HEK293 (cell line): ENCODE measurements around the gene AEBP1.

Experiments
- CTCF ChIA-PET: fragments of 350-600 bp; formaldehyde crosslinking; extraction: SDS; loops from one replicate; lab custom pipeline; 2021; ENCODE audit warnings: antibody characterized with exemption; lab: Yijun Ruan, JAX
- POLR2A ChIA-PET: fragments of 300-600 bp; formaldehyde crosslinking; extraction: SDS; loops from one replicate; lab custom pipeline; 2020; ENCODE audit warnings: antibody characterized with exemption, inconsistent platforms; lab: Yijun Ruan, JAX
- H3K27ac ChIP-seq: fragments of 200-500 bp; sonication (Bioruptor generic); 2 replicates; pipeline ENCODE4 v1.5.1; 2014; ENCODE audit warnings: low read depth, low read length, control low read depth, inconsistent platforms; ENCODE audit errors: extremely low read depth
- H3K36me3 ChIP-seq, 2 experiments: fragments of 200-500 bp in 1 of 2; sonication (Bioruptor generic) in 1 of 2; 1 replicate in 1 of 2; 2 replicates in 1 of 2; pipeline ENCODE4 v1.5.1; 2014 to 2017; ENCODE audit warnings: inconsistent platforms in 2 of 2, low read length in 2 of 2; ENCODE audit not compliant: control insufficient read depth in 2 of 2, insufficient read depth in 1 of 2
- H3K4me1 ChIP-seq: fragments of 200-500 bp; sonication (Bioruptor generic); 2 replicates; pipeline ENCODE4 v1.5.1; 2014; ENCODE audit warnings: mild to moderate bottlenecking, low read length, inconsistent platforms; ENCODE audit not compliant: control insufficient read depth, insufficient read depth
- H3K4me3 ChIP-seq: 2 replicates; pipeline ENCODE4 v1.5.1; 2011; ENCODE audit warnings: low read depth, mild to moderate bottlenecking, control low read depth, low read length, moderate library complexity
- H3K9me3 ChIP-seq: fragments of 200-500 bp; sonication (Bioruptor generic); 2 replicates; pipeline ENCODE4 v1.5.1; 2014; ENCODE audit warnings: low read depth, low read length, inconsistent platforms; ENCODE audit not compliant: control insufficient read depth, insufficient read depth
- BCL11A ChIP-seq: fragments of 450-650 bp; formaldehyde crosslinking; IDR thresholded peaks from 2 replicates; pipeline ENCODE4 v1.5.1; 2016; ENCODE audit warnings: low read depth, missing biosample characterization, missing genetic modification characterization
- FEZF1 ChIP-seq: fragments of 450-650 bp; formaldehyde crosslinking; IDR thresholded peaks from 2 replicates; pipeline ENCODE4 v1.5.1; 2016; ENCODE audit warnings: missing biosample characterization, missing genetic modification characterization
- MYNN ChIP-seq: fragments of 450-650 bp; formaldehyde crosslinking; IDR thresholded peaks from 2 replicates; pipeline ENCODE4 v1.5.1; 2016; ENCODE audit warnings: missing biosample characterization, missing genetic modification characterization, borderline replicate concordance
- RBAK ChIP-seq: fragments of 450-650 bp; formaldehyde crosslinking; IDR thresholded peaks from 2 replicates; pipeline ENCODE4 v1.5.1; 2016; ENCODE audit warnings: missing biosample characterization, missing genetic modification characterization
- YY1 ChIP-seq: fragments of 450-650 bp; formaldehyde crosslinking; IDR thresholded peaks from 2 replicates; pipeline ENCODE4 v1.5.1; 2018; ENCODE audit warnings: missing biosample characterization, missing genetic modification characterization
- YY2 ChIP-seq: fragments of 450-650 bp; formaldehyde crosslinking; IDR thresholded peaks from 2 replicates; pipeline ENCODE4 v1.5.1; 2016; ENCODE audit warnings: missing biosample characterization, missing genetic modification characterization
- ZBTB10 ChIP-seq: fragments of 450-650 bp; formaldehyde crosslinking; IDR thresholded peaks from 2 replicates; pipeline ENCODE4 v1.5.1; 2016; ENCODE audit warnings: missing biosample characterization, missing genetic modification characterization
- ZBTB20 ChIP-seq: fragments of 450-650 bp; formaldehyde crosslinking; IDR thresholded peaks from 2 replicates; pipeline ENCODE4 v1.5.1; 2016; ENCODE audit warnings: missing biosample characterization, missing genetic modification characterization
- ZFHX2 ChIP-seq: fragments of 450-650 bp; formaldehyde crosslinking; conservative IDR thresholded peaks from 2 replicates; pipeline ENCODE4 v1.5.1; 2016; ENCODE audit warnings: missing biosample characterization, missing genetic modification characterization
- ZFP69B ChIP-seq: fragments of 450-650 bp; formaldehyde crosslinking; IDR thresholded peaks from 2 replicates; pipeline ENCODE4 v1.5.1; 2016; ENCODE audit warnings: missing biosample characterization, missing genetic modification characterization
- ZNF114 ChIP-seq: fragments of 450-650 bp; formaldehyde crosslinking; IDR thresholded peaks from 2 replicates; pipeline ENCODE4 v1.5.0; 2017; ENCODE audit warnings: missing biosample characterization, missing genetic modification characterization
- ZNF133 ChIP-seq: fragments of 450-650 bp; formaldehyde crosslinking; IDR thresholded peaks from 2 replicates; pipeline ENCODE4 v1.5.1; 2016; ENCODE audit warnings: missing biosample characterization, missing genetic modification characterization
- ZNF23 ChIP-seq: fragments of 450-650 bp; formaldehyde crosslinking; IDR thresholded peaks from 2 replicates; pipeline ENCODE4 v1.5.1; 2016; ENCODE audit warnings: missing biosample characterization, missing genetic modification characterization, borderline replicate concordance
- ZNF280C ChIP-seq: fragments of 450-650 bp; formaldehyde crosslinking; IDR thresholded peaks from 2 replicates; pipeline ENCODE4 v1.5.1; 2016; ENCODE audit warnings: missing biosample characterization, missing genetic modification characterization
- ZNF354C ChIP-seq: fragments of 450-650 bp; formaldehyde crosslinking; IDR thresholded peaks from 2 replicates; pipeline ENCODE4 v1.5.1; 2016; ENCODE audit warnings: missing biosample characterization, missing genetic modification characterization, low read depth, borderline replicate concordance
- ZNF404 ChIP-seq: fragments of 450-650 bp; formaldehyde crosslinking; IDR thresholded peaks from 2 replicates; pipeline ENCODE4 v1.5.1; 2017; ENCODE audit warnings: missing biosample characterization, missing genetic modification characterization
- ZNF544 ChIP-seq: fragments of 450-650 bp; formaldehyde crosslinking; IDR thresholded peaks from 2 replicates; pipeline ENCODE4 v1.5.0; 2017; ENCODE audit warnings: missing biosample characterization, missing genetic modification characterization
- ZNF548 ChIP-seq: fragments of 450-650 bp; formaldehyde crosslinking; IDR thresholded peaks from 2 replicates; pipeline ENCODE4 v1.5.1; 2016; ENCODE audit warnings: missing biosample characterization, missing genetic modification characterization
- ZNF558 ChIP-seq: fragments of 450-650 bp; formaldehyde crosslinking; IDR thresholded peaks from 2 replicates; pipeline ENCODE4 v1.5.1; 2016; ENCODE audit warnings: missing biosample characterization, missing genetic modification characterization
- ZNF664 ChIP-seq: fragments of 450-650 bp; formaldehyde crosslinking; IDR thresholded peaks from 2 replicates; pipeline ENCODE4 v1.5.1; 2016; ENCODE audit warnings: missing biosample characterization, missing genetic modification characterization
- ZNF692 ChIP-seq: fragments of 450-650 bp; formaldehyde crosslinking; IDR thresholded peaks from 2 replicates; pipeline ENCODE4 v1.5.1; 2016; ENCODE audit warnings: missing biosample characterization, missing genetic modification characterization
- TF ChIP-seq, protein P1 (sequence below): fragments of 450-650 bp; formaldehyde crosslinking; IDR thresholded peaks from 2 replicates; pipeline ENCODE4 v1.5.1; 2016; ENCODE audit warnings: missing biosample characterization, missing genetic modification characterization
- TF ChIP-seq, protein P2 (sequence below): fragments of 450-650 bp; formaldehyde crosslinking; IDR thresholded peaks from 2 replicates; pipeline ENCODE4 v1.5.1; 2016; ENCODE audit warnings: missing biosample characterization, missing genetic modification characterization, borderline replicate concordance
- TF ChIP-seq, protein P3 (sequence below): fragments of 450-650 bp; formaldehyde crosslinking; IDR thresholded peaks from 2 replicates; pipeline ENCODE4 v1.5.1; 2016; ENCODE audit warnings: missing biosample characterization, missing genetic modification characterization, low read depth

The AEBP1 gene

DNA sequence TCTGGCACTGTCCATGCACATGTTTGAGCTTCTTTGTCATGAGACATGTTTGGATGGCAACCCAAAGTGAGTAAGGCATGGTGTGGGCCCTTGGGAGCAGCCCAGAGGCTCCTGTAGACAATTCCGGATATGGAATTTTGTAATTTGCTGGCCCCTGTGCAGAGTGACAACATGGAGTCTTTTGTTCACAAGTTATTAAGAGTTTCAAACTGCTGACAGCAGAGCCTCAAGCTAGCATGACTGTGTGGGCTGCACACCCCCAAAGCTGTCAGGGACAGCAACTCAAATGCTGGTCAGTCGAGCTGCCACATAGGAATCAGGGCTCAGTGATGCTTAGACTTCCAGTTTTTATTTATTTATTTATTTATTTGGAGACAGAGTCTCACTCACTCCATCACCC lies 44.0 kb downstream of the AEBP1 start:
- no peak overlapping the region for H3K27ac ChIP-seq
- POLR2A ChIA-PET: no interaction called here
- no peak overlapping the region for H3K4me3 ChIP-seq
- H3K9me3 ChIP-seq: no peaks in the 10 kb centered on the region
- CTCF ChIA-PET: interaction anchor here (0.5 to 0.6 kb wide), 2 partner anchors 13 to 271 kb away, joined by 3 read pairs; no protein-coding TSS in a partner anchor
- no peaks in the 10 kb centered on the region for H3K36me3 ChIP-seq
- TF ChIP-seq YY1 (tag by site-specific recombination) (no peak), ZNF23 (tag by site-specific recombination) (no peak), ZBTB20 (tag by site-specific recombination) (no peak), ZNF133 (no peak), YY2 (tag by site-specific recombination) (no peak), ZNF114 (tag by site-specific recombination) (no peak), ZNF404 (tag by site-specific recombination) (no peak), ZNF354C (tag by site-specific recombination) (no peak), ZBTB10 (tag by site-specific recombination) (no peak), ZNF692 (tag by site-specific recombination) (no peak)
- no peaks in the 10 kb centered on the region for H3K4me1 ChIP-seq

- no peak overlapping the region for H3K4me3 ChIP-seq
- CTCF ChIA-PET: interaction anchor here (1.0 kb wide), 1 partner anchor 18 kb away, joined by 3 read pairs; no protein-coding TSS in a partner anchor
- no peak for TF ChIP-seq RBAK (tag by site-specific recombination)
- TF ChIP-seq, protein P1, sequence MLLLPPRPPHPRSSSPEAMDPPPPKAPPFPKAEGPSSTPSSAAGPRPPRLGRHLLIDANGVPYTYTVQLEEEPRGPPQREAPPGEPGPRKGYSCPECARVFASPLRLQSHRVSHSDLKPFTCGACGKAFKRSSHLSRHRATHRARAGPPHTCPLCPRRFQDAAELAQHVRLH: no peak
- TF ChIP-seq ZFP69B (tag by site-specific recombination): no peak
- TF ChIP-seq, protein P2, sequence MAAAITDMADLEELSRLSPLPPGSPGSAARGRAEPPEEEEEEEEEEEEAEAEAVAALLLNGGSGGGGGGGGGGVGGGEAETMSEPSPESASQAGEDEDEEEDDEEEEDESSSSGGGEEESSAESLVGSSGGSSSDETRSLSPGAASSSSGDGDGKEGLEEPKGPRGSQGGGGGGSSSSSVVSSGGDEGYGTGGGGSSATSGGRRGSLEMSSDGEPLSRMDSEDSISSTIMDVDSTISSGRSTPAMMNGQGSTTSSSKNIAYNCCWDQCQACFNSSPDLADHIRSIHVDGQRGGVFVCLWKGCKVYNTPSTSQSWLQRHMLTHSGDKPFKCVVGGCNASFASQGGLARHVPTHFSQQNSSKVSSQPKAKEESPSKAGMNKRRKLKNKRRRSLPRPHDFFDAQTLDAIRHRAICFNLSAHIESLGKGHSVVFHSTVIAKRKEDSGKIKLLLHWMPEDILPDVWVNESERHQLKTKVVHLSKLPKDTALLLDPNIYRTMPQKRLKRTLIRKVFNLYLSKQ: no peak
- no peak for TF ChIP-seq ZNF664 (tag by site-specific recombination)
- TF ChIP-seq, protein P3, sequence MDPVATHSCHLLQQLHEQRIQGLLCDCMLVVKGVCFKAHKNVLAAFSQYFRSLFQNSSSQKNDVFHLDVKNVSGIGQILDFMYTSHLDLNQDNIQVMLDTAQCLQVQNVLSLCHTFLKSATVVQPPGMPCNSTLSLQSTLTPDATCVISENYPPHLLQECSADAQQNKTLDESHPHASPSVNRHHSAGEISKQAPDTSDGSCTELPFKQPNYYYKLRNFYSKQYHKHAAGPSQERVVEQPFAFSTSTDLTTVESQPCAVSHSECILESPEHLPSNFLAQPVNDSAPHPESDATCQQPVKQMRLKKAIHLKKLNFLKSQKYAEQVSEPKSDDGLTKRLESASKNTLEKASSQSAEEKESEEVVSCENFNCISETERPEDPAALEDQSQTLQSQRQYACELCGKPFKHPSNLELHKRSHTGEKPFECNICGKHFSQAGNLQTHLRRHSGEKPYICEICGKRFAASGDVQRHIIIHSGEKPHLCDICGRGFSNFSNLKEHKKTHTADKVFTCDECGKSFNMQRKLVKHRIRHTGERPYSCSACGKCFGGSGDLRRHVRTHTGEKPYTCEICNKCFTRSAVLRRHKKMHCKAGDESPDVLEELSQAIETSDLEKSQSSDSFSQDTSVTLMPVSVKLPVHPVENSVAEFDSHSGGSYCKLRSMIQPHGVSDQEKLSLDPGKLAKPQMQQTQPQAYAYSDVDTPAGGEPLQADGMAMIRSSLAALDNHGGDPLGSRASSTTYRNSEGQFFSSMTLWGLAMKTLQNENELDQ: no peak
- no peak for TF ChIP-seq ZFHX2 (tag by site-specific recombination)
- TF ChIP-seq MYNN (tag by site-specific recombination): no peak
- TF ChIP-seq ZNF558 (tag by site-specific recombination): no peak
- no peak for TF ChIP-seq FEZF1 (tag by site-specific recombination)
- no peak for TF ChIP-seq BCL11A
- TF ChIP-seq ZNF280C (tag by site-specific recombination): no peak
- no peak for TF ChIP-seq ZNF544
- no peak for TF ChIP-seq ZNF548
Observed at GRCh38 chr7:44148961-44149536, 44.9 kb downstream of the AEBP1 start.

More at GRCh38 chr7:44148961-44149536, 44.9 kb downstream of the AEBP1 start:
- H3K27ac ChIP-seq: no peak overlapping the region
- no peaks in the 10 kb centered on the region for H3K36me3 ChIP-seq
- no peaks in the 10 kb centered on the region for H3K4me1 ChIP-seq
- POLR2A ChIA-PET: no interaction called here
- H3K9me3 ChIP-seq: no peaks in the 10 kb centered on the region
